BLaER1 treated with 17β-estradiol and CSF1 and Interleukin-3, amounts not matched to agents 10 nM and 100 nM (cell line): Measurements from ENCODE around the gene TRNP1.

Source experiments
- H3K27ac ChIP-seq, 11 experiments: shearing (Covaris generic); formaldehyde crosslinking; 2 replicates each; pipeline ENCODE4 v1.8.1; 2022
- H3K27me3 ChIP-seq, 11 experiments: shearing (Covaris generic); formaldehyde crosslinking; 2 replicates each; pipeline ENCODE4 v1.8.1; 2022
- H3K36me3 ChIP-seq, 11 experiments: shearing (Covaris generic); formaldehyde crosslinking; 2 replicates each; pipeline ENCODE4 v1.8.1; 2022
- H3K4me1 ChIP-seq, 10 experiments: shearing (Covaris generic); formaldehyde crosslinking; 2 replicates each; pipeline ENCODE4 v1.8.1; 2022
- H3K4me2 ChIP-seq, 11 experiments: shearing (Covaris generic); formaldehyde crosslinking; 2 replicates each; pipeline ENCODE4 v1.8.1; 2022
- H3K4me3 ChIP-seq, 10 experiments: shearing (Covaris generic); formaldehyde crosslinking; 2 replicates each; pipeline ENCODE4 v1.8.1; 2022
- H3K9ac ChIP-seq, 11 experiments: shearing (Covaris generic); formaldehyde crosslinking; 2 replicates each; pipeline ENCODE4 v1.8.1; 2022
- H3K9me3 ChIP-seq, 11 experiments: shearing (Covaris generic); formaldehyde crosslinking; replicated peaks in 1 of 11; 2 replicates each; pipeline ENCODE4 v1.8.1; 2022
- H4K20me1 ChIP-seq, 11 experiments: shearing (Covaris generic); formaldehyde crosslinking; 2 replicates each; pipeline ENCODE4 v1.8.1; 2022
- Cebpa-rat ChIP-seq, 11 experiments: shearing (Covaris generic); IDR thresholded peaks; 2 replicates each; pipeline ENCODE4 v1.8.1; 2022

TRNP1 gene

DNA sequence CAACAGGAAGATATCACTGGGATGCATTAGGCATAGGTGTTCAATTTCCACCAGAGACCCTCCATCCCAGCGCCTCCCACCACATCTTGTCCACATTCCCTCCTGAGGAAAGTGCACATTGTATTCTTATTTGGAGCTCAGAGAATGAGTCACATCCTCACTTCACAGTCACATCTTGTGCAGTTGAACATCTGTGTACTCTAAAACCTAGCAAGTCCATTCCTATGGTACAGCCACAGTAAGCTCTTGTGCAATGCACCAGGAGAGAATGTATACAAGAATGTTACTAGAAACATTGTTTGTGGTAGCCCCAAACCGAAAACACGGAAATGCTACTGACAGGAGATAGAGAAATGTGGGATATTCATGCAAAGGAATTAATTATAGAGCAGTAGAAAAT, 31.7 kb upstream of the TRNP1 start:
- no peaks in the 10 kb centered on the region for H3K36me3 ChIP-seq
- no peak overlapping the region for H3K4me3 ChIP-seq
- no peaks in the 10 kb centered on the region for H4K20me1 ChIP-seq
- peaks cover 32 to 48% (median 40%) of the 10 kb centered on the region in 11 experiments for H3K27me3 ChIP-seq
- H3K4me1 ChIP-seq, result peaks cover 18 to 71% (median 55%) of the 10 kb centered on the region in 10 experiments
- TF ChIP-seq Cebpa-rat (IDR thresholded peaks at IDR 0.05), result peak in 4 of 11 experiments; percentile 32 to 80 (median 50); a peak in 5 of 22 replicates
- peak overlapping the region in 7 of 11 experiments; percentile 36 to 76 (median 50); a peak in 13 of 22 replicates for H3K27ac ChIP-seq
- H3K4me2 ChIP-seq, result peak overlapping the region in 10 of 11 experiments; percentile 9 to 82 (median 65); a peak in 17 of 22 replicates
- peak overlapping the region in 3 of 11 experiments; percentile 6 to 55 (median 14); a peak in 2 of 22 replicates for H3K9ac ChIP-seq
- peaks cover 0 to 4% (median 0%) of the 10 kb centered on the region in 11 experiments; a peak in 3 of 22 replicates for H3K9me3 ChIP-seq

DNA sequence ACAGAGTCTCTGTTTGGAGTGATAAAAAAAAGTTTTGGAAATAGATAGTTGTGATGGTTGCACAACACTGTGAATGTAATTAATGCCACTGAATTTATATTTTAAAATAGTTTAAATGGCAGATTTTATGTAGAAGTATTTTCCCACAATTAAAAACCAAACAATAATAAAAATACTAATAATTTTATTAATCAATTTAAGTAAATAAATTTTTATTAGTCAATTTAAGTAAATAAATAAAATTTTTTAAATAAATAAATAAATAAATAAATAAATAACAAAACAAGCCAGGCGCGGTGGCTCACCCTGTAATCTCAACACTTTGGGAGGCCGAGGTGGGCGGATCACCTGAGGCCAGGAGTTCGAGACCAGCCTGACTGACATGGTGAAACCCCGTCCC, 28.3 kb upstream of the TRNP1 start:
- no peak overlapping the region for H3K4me3 ChIP-seq
- H3K9ac ChIP-seq, result no peak overlapping the region
- peaks cover 10 to 23% (median 14%) of the 10 kb centered on the region in 11 experiments for H3K27me3 ChIP-seq
- no peaks in the 10 kb centered on the region for H3K9me3 ChIP-seq
- peak overlapping the region in 3 of 11 experiments; percentile 80 to 82 (median 82); a peak in 2 of 22 replicates for H3K4me2 ChIP-seq
- H3K4me1 ChIP-seq, result peaks cover 12 to 78% (median 59%) of the 10 kb centered on the region in 10 experiments
- peak overlapping the region in 3 of 11 experiments; percentile 72 to 76 (median 72); a peak in 3 of 22 replicates for H3K27ac ChIP-seq
- no peak for TF ChIP-seq Cebpa-rat (IDR thresholded peaks at IDR 0.05)
- H3K36me3 ChIP-seq, result no peaks in the 10 kb centered on the region
- H4K20me1 ChIP-seq, result no peaks in the 10 kb centered on the region

DNA sequence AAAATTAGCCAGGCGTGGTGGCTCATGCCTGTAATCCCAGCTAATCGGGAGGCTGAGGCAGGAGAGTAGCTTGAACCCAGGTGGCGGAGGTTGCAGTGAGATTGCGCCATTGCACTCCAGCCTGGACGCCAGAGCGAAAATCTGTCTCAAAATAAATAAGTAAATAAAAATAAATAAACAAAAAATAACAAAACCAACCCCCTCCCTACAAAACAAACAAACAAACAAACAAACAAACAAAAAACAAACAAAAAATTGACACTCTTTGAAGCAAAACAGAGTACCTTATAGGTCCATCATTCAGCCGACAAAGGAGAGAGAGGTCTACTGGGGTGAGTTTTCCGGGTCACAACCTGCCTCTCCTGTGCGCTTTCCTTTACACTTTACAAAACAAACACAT, 27.9 kb upstream of the TRNP1 start:
- Histone ChIP-seq H3K27ac (peak overlapping the region in 1 of 11 experiments; percentile 36; a peak in 2 of 22 replicates), H3K36me3 (no peaks in the 10 kb centered on the region), H3K4me3 (no peak overlapping the region), H3K9ac (no peak overlapping the region), H3K4me2 (no peak overlapping the region; a peak in 2 of 22 replicates), H3K4me1 (peaks cover 11 to 78% (median 59%) of the 10 kb centered on the region in 10 experiments), H3K27me3 (peaks cover 6 to 18% (median 10%) of the 10 kb centered on the region in 11 experiments), H3K9me3 (no peaks in the 10 kb centered on the region), H4K20me1 (no peaks in the 10 kb centered on the region)
- TF ChIP-seq Cebpa-rat (IDR thresholded peaks at IDR 0.05), result no peak; a peak in 1 of 22 replicates

DNA sequence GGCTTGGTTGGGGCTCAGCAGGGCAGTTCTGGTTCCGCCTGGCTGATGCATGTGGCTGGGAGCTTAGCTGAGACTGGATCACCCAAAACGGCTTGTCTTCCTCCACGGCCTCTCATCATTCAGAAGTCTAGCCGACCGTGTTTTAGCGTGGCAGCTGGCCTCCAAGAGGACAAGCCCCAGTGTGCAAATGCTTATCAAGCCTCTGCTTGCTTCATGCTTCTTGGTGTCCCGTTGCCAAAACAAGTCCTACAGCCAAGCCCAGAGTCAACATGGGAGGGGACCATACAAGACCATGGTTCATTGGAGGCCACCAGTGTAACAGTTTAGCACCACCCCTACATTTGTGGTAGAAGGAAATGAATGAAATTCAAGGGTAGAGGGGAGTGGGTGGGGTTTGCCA, 22.7 kb upstream of the TRNP1 start:
- H4K20me1 ChIP-seq, result no peaks in the 10 kb centered on the region
- peaks cover 10 to 57% (median 46%) of the 10 kb centered on the region in 10 experiments for H3K4me1 ChIP-seq
- H3K4me2 ChIP-seq, result peak overlapping the region in 6 of 11 experiments; percentile 3 to 39 (median 34); a peak in 11 of 22 replicates
- H3K9me3 ChIP-seq, result no peaks in the 10 kb centered on the region
- no peak overlapping the region for H3K9ac ChIP-seq
- no peak for TF ChIP-seq Cebpa-rat (IDR thresholded peaks at IDR 0.05)
- no peak overlapping the region for H3K4me3 ChIP-seq
- H3K27me3 ChIP-seq, result no peaks in the 10 kb centered on the region; a peak in 1 of 22 replicates
- no peak overlapping the region for H3K27ac ChIP-seq
- no peaks in the 10 kb centered on the region for H3K36me3 ChIP-seq

DNA sequence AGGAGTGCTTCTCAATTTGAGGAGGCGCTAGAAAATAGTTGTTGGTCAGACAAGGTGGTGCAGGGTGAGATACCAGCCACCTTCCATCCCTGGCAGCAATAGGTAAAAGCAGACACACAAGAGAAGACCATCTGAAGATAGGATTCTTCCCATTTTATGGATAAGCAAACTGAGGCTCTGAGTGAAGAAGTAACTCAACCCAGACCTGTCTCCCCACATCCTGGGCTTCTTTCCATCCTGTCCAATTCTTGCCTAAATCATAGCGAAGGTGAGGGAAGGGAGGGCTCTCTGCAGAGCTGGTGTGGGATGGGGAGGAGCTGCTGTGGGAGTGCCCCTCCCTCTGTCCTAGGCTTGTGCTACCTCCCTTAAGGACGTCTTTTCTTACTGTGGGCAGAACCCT, 21.9 kb upstream of the TRNP1 start:
- H3K9ac ChIP-seq, result peak overlapping the region in 5 of 11 experiments; percentile 12 to 55 (median 30); a peak in 4 of 22 replicates

DNA sequence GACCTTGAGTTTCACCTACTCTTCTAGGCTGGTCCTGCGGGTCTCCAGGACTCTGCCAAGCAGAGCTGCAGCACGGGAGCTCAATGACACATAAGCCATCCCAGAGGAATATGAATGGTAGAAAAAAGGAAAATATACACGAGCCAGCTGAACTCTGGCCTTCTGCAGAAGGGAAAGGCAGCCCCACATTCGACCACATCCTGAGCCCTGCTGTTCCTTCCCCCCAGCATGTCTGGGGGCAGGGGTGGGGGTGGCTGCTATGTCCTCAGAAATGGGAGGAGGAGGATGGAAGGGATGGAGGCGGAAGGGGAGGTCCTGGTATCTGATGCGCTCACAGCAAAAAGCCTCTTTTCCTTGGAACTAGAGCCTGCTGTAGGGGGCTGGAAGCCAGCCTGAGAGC, 21.1 kb upstream of the TRNP1 start:
- peak overlapping the region in 8 of 11 experiments; percentile 23 to 69 (median 44); a peak in 14 of 22 replicates for H3K27ac ChIP-seq
- no peak for TF ChIP-seq Cebpa-rat (IDR thresholded peaks at IDR 0.05)
- H3K4me1 ChIP-seq, result peaks cover 10 to 42% (median 31%) of the 10 kb centered on the region in 10 experiments
- no peaks in the 10 kb centered on the region; a peak in 1 of 22 replicates for H3K27me3 ChIP-seq
- H4K20me1 ChIP-seq, result no peaks in the 10 kb centered on the region
- peak overlapping the region in 6 of 11 experiments; percentile 12 to 55 (median 36); a peak in 8 of 22 replicates for H3K9ac ChIP-seq
- peak overlapping the region; percentile 34 to 80 (median 67); a peak in 21 of 22 replicates for H3K4me2 ChIP-seq
- H3K36me3 ChIP-seq, result no peaks in the 10 kb centered on the region
- H3K4me3 ChIP-seq, result 0 out of 20 replicates have a peak overlapping the region, but pooled peaks of 1 of the 10 experiments have one; percentile 4
- no peaks in the 10 kb centered on the region for H3K9me3 ChIP-seq

More for the DNA sequence above, 21.9 kb upstream of the TRNP1 start:
- Histone ChIP-seq H4K20me1 (no peaks in the 10 kb centered on the region), H3K4me1 (peaks cover 10 to 50% (median 39%) of the 10 kb centered on the region in 10 experiments), H3K27me3 (no peaks in the 10 kb centered on the region; a peak in 1 of 22 replicates), H3K9me3 (no peaks in the 10 kb centered on the region), H3K4me2 (peak overlapping the region; percentile 34 to 80 (median 67); a peak in 20 of 22 replicates), H3K36me3 (no peaks in the 10 kb centered on the region), H3K4me3 (no peak overlapping the region), H3K27ac (peak overlapping the region in 7 of 11 experiments; percentile 34 to 69 (median 47); a peak in 13 of 22 replicates)
- TF ChIP-seq Cebpa-rat (IDR thresholded peaks at IDR 0.05), result no peak

DNA sequence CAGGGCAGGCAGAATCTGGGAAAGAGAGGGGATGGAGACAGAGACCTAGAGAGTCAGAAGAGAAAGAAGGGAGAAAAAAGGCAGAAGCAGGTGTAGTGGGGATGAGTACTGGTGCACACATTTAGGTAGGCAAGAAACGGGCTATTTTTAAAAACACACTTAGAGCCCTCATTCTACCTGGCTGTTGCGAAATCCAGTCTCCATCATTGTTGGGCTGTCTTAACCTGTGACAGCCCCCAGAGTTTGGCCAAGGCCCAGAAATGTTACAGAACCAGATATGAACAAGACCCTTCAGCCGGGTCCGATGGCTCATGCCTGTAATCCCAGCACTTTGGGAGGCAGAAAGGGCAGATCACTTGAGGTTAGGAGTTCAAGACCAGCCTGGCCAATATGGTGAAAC, 20.7 kb upstream of the TRNP1 start:
- peak overlapping the region; percentile 34 to 80 (median 67); a peak in 21 of 22 replicates for H3K4me2 ChIP-seq
- peak overlapping the region in 2 of 11 experiments; percentile 3 to 43; a peak in 3 of 22 replicates for H3K9ac ChIP-seq
- H3K27me3 ChIP-seq, result no peaks in the 10 kb centered on the region; a peak in 1 of 22 replicates
- H3K9me3 ChIP-seq, result no peaks in the 10 kb centered on the region
- no peaks in the 10 kb centered on the region for H4K20me1 ChIP-seq
- peaks cover 10 to 39% (median 28%) of the 10 kb centered on the region in 10 experiments for H3K4me1 ChIP-seq
- peak in 5 of 11 experiments; percentile 13 to 63 (median 46); a peak in 4 of 22 replicates for TF ChIP-seq Cebpa-rat (IDR thresholded peaks at IDR 0.05)
- peak overlapping the region in 5 of 11 experiments; percentile 34 to 69 (median 47); a peak in 10 of 22 replicates for H3K27ac ChIP-seq
- no peak overlapping the region for H3K4me3 ChIP-seq
- no peaks in the 10 kb centered on the region for H3K36me3 ChIP-seq

DNA sequence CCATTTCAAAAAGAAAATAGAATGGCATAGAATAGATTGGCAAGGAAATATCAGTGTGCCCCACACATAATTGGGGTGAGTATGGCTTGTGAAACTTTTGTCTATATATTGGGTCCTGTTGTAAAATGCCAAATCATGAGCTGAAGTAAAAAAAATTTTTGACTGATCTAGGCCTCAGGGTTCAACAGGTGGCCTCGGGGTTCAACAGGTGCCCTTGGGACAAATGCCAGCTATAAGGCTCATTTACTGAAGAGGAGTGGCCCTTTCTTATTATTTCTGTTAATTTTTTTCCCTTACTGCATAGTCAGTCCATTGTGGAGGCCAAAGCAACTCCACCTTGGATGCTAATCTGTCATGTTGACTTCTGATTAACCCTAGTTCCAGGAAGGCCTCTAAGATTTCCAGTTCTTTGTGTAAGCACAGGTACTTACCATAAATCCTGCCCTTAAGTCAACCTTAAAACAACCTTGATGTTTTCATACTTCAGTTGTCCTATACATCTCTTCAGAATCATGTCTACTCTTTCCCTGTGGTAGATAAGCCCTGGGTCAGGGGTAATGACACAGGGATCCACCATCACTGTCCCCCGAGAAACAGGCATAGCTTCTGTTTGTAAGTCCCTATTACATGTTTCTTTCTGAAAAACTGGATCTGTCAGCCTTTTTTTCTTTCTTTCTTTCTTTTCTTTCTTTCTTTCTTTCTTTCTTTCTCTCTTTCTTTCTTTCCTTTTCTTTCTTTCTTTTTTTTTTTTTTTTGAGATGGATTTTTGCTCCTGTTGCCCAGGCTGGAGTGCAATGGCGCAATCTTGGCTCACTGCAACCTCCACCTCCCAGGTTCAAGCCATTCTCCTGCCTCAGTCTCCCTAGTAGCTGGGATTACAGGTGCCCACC, 16.6 kb upstream of the TRNP1 start:
- Histone ChIP-seq H3K27me3 (no peaks in the 10 kb centered on the region), H3K4me1 (peaks cover 14 to 27% (median 19%) of the 10 kb centered on the region in 10 experiments), H3K36me3 (no peaks in the 10 kb centered on the region), H3K9me3 (no peaks in the 10 kb centered on the region), H4K20me1 (no peaks in the 10 kb centered on the region), H3K27ac (no peak overlapping the region), H3K4me3 (no peak overlapping the region), H3K4me2 (no peak overlapping the region), H3K9ac (no peak overlapping the region)
- no peak for TF ChIP-seq Cebpa-rat (IDR thresholded peaks at IDR 0.05)

DNA sequence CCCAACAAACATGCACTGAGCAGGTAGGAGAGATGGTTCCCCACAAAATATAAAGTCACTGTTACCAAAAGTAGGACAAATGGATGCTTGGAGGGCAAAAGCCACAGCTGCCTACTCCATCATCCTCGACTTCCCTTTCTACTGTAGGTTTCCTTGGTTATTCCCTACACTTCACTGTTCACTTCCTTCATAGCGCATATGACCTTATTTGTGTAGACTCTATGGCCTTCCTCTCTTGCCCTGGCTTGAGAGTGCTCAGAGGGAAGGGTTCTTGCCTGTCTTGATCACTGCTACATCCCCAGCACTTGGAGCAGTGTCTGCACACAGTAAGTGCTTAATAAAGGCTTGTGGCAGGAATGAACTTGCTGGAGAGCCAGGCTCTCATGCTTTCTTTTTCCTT, 14.6 kb upstream of the TRNP1 start:
- no peak overlapping the region for H3K9ac ChIP-seq
- no peak overlapping the region for H3K27ac ChIP-seq
- TF ChIP-seq Cebpa-rat (IDR thresholded peaks at IDR 0.05), result no peak
- no peaks in the 10 kb centered on the region for H3K36me3 ChIP-seq
- H3K4me3 ChIP-seq, result no peak overlapping the region
- no peaks in the 10 kb centered on the region for H3K27me3 ChIP-seq
- no peaks in the 10 kb centered on the region for H3K9me3 ChIP-seq
- H4K20me1 ChIP-seq, result no peaks in the 10 kb centered on the region
- H3K4me1 ChIP-seq, result peaks cover 0 to 8% (median 0%) of the 10 kb centered on the region in 10 experiments; a peak in 5 of 20 replicates
- peak overlapping the region in 2 of 11 experiments; percentile 9 to 18; a peak in 4 of 22 replicates for H3K4me2 ChIP-seq
